NCI-H524 treated with DMSO at 0.1 percent for 48 hours (cell line): ENCODE data around the gene SGMS2.

Source experiments
- DNase-seq: peaks from one replicate; lab custom pipeline; 2025; lab: John Stamatoyannopoulos, UW

Gene SGMS2

DNA sequence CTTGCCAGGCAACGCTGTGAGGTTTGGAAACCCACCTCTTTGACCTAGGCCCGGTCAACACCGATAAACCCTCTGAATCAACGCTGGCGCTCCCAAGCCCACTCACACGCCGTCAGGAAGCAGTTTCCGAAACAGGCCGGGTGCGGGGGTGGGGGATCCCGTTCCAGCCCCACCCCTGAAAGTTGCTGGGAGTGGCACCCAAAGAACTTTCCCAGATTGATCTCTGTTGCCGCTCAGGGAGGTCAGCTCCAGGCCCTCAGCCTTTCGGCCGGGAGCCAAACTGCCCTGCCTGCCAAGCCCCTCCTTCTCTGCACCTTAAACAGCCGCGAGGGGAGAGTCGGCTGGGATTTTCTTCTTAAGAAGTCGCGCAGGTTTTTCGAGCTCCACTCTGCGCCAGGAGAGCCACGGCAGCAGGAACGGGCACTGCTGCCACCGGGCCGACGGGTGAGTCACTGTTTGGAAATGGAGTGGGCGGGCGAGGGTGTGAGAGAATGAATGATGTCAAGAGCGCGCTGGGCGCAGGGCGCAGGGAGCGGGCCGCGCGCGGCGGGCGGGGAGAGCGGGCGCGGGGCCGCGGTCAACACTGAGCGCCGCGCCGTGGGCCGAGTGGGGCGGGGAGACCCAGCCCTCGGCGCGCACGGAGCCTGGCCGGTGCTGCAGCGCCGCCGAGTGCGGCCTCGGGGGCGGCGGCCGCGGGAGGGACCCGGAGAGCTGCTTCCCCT is at the start of gene SGMS2:
SGMS2 (plus strand) TSS at position 583 of the 722 bp plus-strand sequence. CDS start 70,622 bp downstream, outside the sequence.
- no peak for DNase-seq

DNA sequence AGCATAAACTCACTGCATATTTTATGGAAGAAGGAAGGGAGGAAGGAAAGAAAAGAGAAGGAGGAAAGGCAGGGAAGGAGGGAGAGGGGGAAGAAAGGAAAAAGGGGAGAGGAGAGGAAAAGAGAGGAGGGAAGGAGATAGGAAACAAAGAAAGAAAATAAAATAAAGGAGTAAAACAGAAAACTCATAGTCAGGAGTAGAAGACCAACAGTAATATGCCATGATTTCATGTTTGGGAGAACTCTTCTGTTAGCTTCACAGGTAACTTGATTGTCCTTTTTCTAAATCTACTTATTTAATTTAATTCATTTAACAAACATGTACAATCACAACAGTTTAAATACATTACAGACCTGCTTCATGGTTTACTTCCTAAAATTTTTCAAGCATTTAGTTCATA is 46.8 kb upstream of the SGMS2 start:
- DNase-seq, result no peak

DNA sequence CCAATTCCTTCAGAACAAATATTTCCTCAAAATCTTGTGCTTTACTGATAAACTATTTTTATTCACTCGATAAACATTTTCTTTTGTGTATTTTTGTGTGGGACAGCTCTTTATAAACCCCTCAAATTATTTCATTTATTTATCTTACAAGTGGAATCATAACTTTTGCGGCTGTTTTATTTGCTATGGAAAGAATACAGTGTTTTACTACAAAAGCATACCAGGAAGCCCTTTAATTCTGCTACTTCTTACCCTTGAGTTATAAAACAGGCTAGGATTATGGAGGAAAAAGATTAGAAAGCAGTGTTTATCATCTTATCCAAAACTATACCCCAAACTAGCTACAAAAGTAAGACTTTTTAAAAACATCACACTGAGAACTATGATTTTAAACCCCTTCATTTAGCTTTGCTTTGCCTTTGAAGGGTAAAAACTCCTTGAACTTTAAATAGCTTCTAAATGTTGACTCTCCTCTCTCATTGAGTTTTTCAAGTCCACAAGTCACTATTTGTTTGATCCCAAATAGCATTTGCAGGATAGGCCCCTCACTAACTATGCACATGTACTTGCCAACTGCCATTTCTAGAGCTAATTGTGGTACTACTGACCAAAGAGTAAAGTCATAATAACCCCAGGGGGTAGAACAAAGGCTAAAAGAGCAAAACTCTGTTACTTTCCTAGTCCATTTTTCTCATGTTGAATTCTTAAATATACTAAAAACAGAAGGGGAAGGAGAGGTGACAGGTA is 45.8 kb upstream of the SGMS2 start:
- no peak for DNase-seq

DNA sequence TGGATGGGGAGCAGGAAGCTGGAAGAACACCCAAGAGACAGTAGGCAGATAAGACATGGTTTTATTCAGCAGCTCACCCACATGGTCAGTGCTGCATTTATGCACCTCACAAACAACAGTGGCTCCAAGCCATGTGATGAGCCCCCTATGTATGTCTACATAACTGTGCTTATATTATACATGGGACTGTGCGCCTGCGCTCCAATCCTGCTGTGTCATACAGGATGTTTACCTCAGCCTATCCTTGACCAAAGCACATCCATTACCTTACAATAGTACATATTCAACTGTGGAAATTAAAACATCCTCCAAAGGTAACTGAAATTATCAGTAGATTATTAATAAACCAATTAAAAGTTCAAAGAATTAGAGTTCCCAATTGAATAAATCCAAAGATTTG is 44.1 kb upstream of the SGMS2 start:
- no peak for DNase-seq

DNA sequence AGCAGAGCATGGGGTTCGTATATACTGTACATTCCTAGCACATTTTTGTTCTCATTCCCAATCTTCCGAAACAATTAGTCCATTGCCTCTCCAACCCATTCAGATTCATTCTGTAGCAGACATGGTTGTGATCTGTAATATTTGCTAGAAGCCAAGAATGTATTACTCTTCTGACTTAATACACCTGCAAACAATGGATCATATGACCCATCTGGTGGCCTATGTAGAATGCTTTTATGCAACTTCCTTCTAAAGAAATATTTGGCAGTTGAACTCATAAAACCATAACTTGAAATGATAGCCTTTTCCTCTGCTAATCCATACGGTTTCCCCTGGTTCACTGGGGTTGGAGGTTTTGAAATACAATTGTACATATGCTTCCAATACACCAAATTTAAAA is 32.8 kb upstream of the SGMS2 start:
- no peak for DNase-seq

DNA sequence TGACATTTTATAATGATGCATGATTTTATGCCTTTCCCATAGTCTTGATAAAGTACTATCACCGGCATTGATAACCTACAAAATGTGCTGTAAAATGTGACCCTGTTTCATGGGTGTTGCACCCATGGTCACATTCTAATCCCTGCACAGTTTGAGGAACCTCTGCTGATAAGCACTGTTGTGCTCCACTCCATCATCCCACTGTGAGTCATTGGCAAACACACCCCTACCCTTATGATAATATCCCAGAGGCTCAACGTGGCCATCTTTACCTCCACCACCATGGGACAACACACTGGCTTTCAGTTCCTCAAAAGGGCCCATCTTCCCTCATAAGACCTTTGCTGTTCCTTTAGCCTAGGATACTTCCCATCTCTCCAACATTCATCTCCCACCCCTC is 32.0 kb upstream of the SGMS2 start:
- DNase-seq, result no peak

DNA sequence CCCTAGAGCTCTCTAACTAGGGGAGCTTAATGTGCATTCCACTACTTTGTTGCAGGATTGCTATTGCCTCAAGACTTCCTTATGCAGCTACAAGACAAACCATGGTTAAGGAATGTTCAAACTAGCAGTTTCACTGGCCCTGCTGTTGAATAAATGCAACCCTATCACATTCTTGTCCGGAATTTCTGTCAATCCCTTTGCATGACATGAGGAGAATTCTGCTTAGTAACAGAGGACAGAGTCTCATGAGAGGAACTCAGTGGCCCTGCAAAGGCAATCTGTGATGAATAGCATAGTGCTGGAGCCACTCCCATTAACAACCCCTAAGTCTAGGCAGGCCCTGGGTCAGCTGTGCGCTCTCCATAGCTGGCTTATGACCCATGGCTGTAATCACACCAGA is 30.7 kb upstream of the SGMS2 start:
- no peak for DNase-seq

DNA sequence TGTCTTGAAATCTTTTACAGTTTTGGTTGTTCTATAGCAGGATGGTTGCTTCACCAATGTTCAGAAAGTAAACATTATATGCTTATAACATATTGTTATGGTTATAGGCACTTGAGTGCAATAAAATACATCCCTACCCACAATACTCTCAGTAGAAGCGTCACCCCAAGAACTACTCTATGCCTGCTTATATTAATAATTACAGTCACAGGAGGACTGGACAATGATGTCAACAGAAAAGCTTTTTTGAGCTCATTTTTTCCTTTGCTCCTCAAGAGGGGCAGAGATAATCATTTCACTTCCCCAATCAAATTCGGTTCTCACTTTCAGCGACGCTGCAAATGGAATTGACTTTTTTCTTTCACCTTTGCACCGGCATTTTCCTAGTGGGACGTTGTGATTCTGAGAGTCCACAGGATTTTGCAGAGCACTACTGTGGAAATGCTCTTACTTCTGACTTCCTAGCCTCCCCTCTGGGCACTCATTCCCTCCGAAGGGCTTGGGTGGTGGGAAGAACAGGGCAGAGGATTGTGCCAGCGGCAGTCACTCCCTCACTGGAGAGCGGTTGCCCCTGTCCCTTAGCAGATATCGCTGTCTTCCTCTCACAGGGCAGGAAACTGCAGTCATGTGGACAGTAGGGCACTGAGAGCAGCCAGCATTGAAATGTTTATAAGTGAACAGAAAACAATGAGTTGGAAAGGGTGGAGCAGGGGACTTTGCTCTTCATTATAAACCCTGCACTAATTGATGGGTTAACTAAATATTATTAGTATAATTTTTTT is 24.9 kb upstream of the SGMS2 start:
- no peak for DNase-seq

DNA sequence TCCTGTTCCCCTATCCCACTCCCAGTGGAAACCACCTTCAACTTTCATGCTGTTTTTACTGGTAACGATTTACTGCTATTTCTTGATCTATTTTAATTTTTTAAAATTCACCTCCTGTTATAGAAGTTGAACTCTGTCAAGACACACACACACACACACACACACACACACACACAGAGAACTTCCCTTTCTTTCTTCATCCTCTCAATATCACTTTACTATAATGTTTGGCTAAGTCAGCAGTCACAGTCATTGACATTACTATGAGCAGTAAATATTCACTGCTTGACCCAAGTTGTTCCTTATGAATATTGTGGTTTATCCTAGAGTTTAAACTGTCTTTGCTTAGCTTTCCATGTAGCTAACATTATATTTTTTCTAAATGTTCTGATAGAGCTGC is 24.0 kb upstream of the SGMS2 start:
- DNase-seq, result no peak

DNA sequence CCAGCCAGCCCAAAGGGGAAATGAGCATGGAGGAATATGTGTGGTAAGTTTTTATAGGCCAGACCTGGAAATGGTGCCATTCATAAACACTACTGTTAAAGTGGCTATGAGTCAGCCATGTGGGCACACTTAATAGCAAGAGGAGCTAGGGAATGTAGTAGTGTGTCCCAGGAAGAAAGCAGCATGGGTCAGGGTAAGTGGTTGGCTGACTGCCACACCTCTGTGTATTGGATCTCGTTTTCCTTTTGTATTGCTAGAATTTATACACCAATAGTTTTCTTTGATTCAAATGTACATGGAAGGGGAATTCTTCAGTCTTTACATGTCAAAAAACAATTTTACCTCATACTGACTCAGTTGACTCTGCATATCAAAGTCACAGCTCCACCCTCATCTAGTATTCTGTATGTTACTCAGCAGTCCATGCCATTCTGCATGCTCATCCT is 22.9 kb upstream of the SGMS2 start:
- DNase-seq, result no peak

DNA sequence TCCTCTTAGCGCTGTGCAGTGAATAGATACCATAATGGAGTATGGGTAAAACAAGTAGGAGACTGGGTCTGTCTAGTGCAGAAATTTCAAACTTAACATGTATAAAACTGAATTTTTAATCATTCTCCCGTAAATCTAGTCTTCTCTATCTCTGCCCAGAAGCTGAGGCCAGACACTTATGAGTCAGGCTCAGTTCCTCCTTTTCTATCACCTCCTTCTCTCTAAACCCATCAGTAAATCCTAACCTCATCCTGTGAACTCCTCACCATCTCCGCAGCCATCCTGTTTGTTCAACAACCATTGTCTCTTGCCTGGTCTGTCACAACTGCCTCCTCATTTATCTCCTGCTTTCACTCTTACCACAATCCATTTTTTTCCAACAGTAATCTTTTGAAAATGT is 19.8 kb upstream of the SGMS2 start:
- DNase-seq, result no peak

DNA sequence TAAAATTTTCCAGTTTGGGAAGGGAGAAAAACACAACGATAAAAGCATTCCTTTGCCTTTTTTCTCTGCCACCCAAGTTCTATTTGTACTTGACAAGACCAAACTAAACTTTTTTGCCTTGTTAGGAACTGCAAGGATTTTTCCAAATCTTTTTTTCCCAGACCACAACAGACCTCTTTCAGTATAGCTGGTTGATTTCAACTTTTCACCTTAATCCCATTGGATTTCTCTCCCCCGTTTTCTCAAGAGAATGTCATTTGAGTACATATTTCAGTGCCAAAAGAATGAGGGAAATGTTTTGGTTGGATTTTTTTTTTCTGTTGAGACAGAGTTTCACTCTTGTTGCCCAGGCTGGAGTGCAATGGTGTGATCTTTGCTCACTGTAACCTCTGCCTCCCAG is 18.5 kb upstream of the SGMS2 start:
- DNase-seq, result no peak

DNA sequence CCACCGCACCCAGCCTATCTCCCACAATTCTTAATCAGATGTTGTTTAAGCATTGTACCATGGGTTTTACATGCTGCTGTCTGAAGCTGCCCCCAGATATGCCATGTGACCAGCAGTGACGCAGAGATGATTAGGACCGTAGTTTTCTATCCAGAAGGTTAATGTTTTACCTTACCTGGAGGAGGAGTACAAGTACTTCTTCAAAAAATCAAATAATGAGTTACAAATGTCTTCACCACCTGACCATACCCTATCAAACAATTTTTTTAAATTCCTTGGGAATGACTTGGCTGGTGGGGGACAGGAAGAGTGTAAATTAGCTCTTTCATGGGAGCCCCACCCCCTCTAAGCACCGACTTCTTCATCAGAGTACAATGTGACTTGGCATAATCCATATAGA is 16.2 kb upstream of the SGMS2 start:
- DNase-seq, result no peak

DNA sequence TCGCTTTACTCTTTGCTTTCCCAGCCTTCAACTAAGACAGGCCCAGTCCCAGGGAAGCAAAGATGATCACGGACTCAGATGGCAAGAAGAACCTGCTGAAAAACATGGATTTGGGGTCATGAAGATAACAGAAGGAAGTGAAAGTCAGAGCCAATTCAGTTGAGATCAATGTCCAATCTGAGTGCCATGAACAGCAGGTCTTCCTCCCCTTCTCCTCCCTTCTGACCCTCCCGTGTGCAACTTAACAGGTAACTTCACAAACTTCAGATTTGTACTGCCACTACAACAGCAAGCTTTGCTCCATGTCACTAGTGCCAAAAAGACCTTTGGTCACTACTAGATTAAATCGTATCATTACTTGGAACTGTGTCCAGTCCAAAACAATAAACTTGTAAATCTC is 15.5 kb upstream of the SGMS2 start:
- no peak for DNase-seq

DNA sequence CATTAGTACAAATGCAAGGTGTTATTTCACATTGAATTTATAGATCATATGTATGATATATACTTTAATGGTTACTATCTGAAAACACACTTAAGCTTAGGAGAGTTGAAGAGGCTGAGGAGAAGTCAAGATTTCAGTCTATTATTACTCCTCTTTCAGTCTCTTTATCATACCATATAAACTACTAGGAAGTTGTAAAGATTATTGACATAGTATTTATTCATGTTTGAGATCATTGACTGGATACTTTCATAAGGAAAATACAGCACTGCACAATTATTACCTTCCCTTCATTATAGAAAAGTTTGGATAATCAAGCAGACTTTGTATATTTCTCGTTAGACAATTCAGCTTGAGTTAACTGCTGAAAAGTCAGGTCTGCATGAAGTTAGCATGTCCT is 10.0 kb upstream of the SGMS2 start:
- no peak for DNase-seq

DNA sequence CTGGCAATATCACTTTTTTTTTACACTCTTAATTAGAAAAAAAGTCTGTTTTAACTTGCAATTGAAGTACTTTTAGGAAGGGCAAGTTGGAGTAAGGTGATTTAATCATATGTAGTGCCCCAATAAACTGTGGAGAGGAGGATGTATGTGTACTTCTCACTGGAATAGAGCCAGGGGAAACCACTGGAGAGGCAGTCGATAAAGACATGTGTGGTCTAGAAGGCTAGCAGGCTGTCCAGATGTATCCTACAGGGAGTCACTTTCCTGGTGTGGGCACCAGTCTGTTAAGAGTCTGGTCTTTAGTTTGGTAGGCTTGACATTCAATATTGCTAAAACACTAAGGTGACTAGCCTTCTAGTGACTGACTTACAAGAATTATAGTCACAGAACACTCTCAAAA is 9.6 kb upstream of the SGMS2 start:
- no peak for DNase-seq

DNA sequence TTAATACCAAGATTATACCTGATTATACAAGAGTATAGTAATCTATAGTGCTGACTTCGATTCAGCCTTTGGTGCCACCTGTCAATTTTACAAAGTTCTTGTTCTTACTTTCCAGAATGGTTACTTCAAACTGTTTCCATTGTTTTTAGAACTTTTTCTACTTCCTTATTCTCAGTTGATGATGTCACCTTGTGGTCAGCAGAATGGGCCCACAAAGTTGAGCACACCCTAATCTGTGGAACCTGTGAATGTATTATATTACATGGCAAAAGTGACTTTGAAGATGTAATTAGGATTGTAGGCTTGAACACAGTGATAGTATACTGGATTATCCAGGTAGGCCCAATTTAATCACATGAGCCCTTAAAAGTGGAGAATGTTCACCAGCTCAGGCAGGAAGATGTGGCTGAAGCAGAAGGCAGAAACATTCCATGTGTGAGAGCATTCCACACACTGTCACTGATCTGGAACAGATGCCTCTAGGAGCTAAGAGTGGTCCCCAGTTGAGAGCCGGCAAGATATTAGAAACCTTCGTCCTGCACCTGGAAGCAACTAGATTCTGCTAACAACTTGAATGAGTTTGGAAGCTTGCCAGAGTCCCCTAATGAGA is 6.3 kb upstream of the SGMS2 start:
- peak; percentile 36 for DNase-seq

DNA sequence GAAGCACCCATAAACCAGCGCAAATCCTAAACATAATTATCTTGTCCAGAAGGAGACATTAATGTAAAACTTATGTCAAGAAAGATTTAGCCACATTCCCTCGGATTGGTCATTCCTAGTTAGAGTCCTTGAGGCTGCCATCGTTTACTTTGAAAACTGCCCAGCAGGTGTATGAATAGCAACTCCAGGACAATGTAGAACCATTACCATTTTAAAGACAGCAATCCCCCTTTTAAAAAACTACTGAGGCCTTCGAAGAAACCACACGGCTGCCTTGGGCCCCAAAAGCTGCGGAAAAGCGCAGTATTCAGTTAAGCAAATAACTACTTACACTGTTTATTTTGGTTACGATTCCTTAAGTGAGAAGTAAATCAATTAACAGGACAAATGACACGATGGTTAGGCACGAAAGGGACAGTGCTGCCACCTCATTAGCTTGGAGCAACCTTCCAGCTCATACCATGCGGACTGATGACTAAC is 822 bp upstream of the SGMS2 start:
- DNase-seq, result no peak

DNA sequence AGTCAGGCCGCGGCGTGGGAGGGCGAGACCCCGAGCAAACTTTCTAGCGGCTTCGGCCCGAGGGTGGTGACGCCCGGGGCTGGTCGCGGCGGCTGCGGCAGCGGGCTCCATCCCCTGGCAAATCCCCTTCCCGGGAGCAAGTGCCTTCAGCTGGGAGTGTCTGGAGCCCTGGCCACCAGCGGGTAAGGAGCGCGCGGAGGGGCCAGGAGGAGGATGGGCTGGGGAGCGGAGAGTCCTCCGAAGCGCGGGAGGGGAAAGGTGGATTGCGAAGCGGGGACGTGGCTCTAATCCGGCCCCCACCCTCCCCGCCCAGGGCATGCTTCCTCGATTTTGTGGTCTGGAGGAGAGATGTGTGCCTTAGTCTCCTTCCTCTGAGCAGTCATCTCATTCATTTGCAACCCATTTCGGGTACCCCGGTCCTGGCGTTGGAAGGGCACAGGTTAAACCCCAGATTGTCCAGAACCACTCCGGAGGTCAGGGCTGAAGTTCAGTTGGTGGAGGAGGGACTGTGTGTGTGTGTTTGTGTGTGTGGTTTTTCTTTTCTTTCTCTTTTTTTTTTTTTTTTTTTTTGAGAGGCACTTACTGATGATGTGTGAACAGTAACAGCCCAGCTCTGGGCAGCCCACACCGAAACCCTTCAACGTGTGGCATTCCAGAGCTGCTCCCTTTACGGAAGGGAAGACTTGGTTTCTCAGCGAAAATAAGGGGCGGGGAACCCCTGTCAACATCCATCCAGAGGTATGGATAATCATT is 516 bp downstream of the SGMS2 start:
- DNase-seq, result no peak

DNA sequence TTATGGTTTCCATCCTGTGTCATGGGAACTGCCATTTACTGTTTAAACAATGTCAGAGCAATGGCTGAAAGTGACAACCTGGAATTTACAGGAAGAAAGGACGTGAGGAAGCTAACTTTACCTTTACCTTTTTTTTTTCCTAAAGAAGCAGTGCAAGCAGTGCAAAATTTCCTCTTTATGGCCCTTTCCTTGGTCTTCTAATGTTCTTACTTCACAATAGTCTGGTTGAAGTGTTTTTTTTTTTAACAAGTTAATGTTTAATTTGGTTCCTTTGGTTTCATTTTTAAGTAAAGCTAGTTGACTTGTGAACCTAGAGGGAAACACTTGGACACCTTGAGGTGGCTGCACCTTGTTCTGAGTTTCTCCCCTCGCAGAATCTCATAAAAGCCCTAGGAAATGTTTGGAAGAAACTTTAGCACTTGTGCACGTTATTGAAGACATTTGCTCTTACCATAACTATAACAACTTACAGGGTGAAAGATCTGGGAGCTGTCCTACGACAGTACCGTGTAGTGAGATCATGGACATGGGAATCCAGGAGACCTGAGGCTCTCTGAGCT is 1.8 kb downstream of the SGMS2 start:
- DNase-seq, result no peak
